GM18499 (cell line): Measurements from ENCODE around the gene GPD1.
"Not testable (repeated sequence)": the region's sequence is repeated elsewhere in the genome, so short reads cannot be mapped to it uniquely, and the experiment has no call there.

Experiments used
- ATAC-seq: cut with Tn5 transposase; IDR thresholded peaks from one replicate; pipeline ENCODE4 v1.9.1; 2021; ENCODE audit warnings: moderate number of reproducible peaks; ENCODE audit not compliant: insufficient read depth, unreplicated experiment

Gene GPD1

GRCh38 chr12:50073206-50073605, 30.6 kb upstream of the GPD1 start:
- ATAC-seq = no peak

DNA sequence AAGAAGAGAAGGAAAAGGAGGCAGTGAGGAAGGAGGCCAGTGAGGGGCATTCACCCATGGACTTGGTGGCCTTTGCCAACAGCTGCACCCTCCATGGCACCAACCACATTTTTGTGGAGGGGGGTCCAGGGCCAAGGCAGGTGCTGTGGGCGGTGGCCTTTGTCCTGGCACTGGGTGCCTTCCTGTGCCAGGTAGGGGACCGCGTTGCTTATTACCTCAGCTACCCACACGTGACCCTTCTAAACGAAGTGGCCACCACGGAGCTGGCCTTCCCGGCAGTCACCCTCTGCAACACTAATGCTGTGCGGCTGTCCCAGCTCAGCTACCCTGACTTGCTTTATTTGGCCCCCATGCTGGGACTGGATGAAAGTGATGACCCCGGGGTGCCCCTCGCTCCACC, 30.1 kb upstream of the GPD1 start:
- ATAC-seq = no peak

DNA sequence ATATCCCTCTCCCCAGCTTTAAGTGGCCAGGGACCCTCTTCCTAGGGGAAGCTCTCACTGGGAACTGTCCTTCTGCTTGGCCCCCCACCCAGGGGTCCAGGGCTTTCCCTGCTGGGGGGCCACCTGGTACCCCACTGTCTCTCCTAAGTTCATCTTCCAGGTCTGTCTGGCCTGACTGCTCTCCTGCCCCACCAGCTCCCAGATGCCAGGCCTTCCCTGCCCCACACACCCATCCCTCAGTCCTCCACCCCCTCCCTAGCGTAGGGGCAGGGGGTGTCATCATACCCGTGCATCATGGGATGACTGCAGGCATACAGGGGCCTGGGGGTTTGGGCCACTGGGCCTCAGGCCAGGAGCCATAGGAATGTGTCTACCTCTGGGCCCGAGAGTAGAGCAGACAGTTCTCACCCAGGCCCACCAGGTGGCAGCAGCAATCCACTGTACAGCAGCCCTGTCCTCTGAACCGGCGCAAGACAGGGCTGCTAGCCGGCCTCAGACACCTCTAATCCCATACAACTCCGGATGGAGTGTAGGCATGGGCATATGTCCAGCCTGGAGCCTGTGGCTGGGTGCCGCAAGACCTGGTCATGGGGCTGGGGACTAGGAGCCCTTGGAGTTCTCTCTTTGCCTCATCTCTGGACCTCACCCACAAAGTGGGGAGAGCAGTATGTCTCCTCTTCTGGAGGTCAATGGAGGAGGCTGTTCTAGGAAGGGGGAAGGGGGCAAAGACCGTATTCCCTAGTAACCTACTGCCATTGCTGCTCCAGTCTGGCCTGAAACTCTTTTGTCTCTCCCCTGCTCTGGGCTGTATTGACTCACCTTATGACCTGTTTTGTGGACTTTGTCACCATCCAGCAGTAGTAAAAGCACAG, 28.6 kb upstream of the GPD1 start:
- no peak for ATAC-seq

GRCh38 chr12:50075808-50076170, 28.0 kb upstream of the GPD1 start:
- no peak for ATAC-seq

- no peak for ATAC-seq
Observed at GRCh38 chr12:50077099-50077498, 26.7 kb upstream of the GPD1 start.

- no peak for ATAC-seq
Observed at GRCh38 chr12:50078281-50078680, 25.5 kb upstream of the GPD1 start.

DNA sequence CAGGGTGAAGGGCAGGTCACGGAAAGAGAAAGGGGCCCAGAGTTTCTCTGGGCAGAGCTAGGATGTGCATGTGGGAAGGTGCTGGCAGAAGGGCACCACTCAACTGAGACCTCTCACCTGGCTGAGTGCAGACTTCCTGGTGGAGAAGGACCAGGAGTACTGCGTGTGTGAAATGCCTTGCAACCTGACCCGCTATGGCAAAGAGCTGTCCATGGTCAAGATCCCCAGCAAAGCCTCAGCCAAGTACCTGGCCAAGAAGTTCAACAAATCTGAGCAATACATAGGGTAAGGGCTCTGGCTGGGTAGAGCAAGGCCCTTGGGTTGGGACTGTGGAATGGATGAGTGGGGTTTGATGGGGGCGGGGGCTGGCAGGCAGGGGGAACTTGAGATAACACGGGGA, 24.0 kb upstream of the GPD1 start:
- ATAC-seq = no peak

GRCh38 chr12:50081096-50081808, 22.6 kb upstream of the GPD1 start:
- no peak for ATAC-seq

DNA sequence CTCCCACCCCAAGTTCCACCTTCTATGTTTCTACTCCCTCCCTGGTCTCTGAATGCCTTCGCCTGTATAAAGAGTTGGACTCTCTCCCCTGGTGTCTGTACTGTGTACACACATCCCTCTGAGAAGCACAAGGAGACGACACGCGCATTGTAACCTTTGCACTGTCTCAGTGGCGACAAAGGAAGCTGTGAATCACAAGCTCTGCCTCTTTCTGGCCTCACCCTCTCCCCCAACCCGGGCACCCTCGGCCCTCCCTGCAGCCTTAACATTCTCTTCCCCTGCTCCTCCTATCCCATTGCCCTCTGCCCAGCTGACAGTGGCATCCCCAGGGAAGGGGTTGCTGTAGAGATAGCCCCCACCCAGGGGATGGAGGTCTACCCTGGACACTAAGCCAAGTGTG, 21.2 kb upstream of the GPD1 start:
- ATAC-seq = no peak

DNA sequence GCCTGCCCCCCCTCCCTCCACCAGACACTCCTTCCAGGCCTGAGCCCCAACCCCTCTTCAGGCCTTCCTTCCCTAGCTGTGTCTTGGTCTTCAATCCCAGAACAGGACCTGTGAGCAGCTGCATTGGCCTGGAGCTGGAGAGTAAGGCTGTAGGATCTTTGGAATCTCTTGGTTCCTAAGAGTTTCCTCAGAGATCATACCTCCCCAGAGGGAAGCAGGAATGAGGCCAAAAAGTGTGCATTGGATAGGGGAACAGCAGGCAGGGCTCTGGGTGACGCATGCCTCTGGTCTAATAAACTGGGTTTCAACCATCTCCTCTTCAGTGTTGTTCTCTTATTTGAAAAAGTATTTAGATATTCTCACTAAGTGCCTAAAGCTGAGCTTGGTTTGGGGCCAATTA, 20.5 kb upstream of the GPD1 start:
- ATAC-seq = no peak

DNA sequence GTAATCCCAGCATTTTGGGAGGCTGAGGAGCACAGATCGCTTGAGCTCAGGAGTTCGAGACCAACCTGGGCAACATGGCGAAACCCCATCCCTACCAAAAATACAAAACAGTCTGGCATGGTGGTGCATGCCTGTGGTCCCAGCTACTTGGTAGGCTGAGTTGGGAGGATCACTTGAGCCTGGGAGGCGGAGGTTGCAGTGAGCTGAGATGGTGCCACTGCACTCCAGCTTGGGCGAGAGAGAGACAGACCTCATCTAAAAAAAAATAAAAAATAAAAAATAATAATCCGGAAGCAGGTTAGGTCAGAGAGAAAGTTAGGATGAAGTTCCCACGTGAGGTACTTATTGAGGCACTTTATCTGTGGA, 19.4 kb upstream of the GPD1 start:
- not testable (repeated sequence) for ATAC-seq

DNA sequence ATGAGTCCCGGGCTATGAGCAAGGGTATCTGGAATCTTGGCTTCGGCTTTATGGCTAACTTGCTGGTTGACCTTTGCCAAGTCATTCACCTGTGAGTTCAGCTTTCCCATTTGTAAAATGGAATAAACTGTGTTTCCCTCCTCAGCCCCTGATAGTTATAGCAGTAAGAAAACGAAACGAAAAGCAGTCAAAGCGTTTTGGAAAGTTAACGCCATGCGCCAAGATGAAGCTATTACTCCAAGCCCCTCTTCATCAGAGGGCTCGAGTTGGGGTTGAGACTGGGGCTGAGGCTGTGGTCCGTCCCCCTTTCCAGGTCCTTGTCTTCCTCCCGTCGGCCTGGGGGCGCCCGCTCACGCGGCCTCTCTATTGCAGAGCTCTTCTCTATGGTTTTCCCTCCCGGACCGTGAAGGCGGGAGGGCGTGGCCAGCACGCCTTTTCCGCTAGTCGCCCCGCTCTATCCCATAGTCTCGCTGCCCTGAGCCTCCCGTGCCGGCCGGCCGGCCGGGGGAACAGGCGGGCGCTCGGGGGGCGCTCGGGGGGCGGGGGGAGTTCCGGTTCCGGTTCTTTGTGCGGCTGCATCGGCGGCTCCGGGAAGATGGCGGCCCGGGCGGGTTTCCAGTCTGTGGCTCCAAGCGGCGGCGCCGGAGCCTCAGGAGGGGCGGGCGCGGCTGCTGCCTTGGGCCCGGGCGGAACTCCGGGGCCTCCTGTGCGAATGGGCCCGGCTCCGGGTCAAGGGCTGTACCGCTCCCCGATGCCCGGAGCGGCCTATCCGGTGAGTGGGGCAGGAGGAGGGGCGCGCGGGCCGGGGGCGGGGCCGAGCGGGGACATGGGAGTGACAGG, 18.8 kb upstream of the GPD1 start, which contains the start of gene SMARCD1:
Gene SMARCD1, plus strand, starts transcription at position 568 of the 840 bp plus-strand sequence. Its CDS starts 28 bp downstream, at position 596.
- ATAC-seq = no peak

- ATAC-seq = no peak
Observed at GRCh38 chr12:50085615-50086072, 18.2 kb upstream of the GPD1 start.

- ATAC-seq = no peak
Observed at GRCh38 chr12:50086148-50086547, 17.7 kb upstream of the GPD1 start.

DNA sequence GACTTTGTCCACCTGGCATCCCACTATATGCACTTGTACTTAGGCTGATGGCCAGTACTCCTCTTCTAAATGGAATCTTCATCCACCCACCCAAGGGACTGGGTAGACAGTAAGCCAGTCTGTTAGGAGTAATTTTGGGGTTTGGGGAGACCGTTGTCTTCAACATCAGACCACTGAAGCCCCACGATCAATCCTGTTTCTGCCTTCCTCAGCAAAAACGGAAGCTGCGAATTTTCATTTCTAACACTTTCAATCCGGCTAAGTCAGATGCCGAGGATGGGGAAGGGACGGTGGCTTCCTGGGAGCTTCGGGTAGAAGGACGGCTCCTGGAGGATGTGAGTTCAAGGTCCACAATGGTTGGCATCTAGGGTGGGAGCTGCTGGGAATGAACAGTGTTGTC, 16.7 kb upstream of the GPD1 start:
- no peak for ATAC-seq

- no peak for ATAC-seq
Observed at GRCh38 chr12:50087995-50088394, 15.8 kb upstream of the GPD1 start.

- ATAC-seq = no peak
Observed at GRCh38 chr12:50088577-50089335, 15.1 kb upstream of the GPD1 start.

GRCh38 chr12:50089730-50090129, 14.1 kb upstream of the GPD1 start:
- ATAC-seq = no peak

DNA sequence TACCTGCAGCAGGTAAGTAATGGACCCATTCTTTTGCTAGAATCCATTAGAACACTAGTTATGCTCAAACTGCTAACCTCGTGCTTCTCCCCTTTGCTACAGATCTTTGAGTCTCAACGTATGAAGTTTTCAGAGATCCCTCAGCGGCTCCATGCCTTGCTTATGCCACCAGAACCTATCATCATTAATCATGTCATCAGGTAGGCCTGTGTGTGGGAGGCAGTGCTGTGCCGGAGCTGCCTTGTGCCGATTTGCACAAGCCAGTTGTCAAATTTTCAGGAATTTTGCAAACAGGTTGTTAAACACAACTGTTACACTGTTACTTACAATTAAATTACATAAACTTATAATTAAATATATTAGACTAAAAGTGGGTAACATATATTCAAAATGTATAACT, 13.4 kb upstream of the GPD1 start:
- no peak for ATAC-seq

DNA sequence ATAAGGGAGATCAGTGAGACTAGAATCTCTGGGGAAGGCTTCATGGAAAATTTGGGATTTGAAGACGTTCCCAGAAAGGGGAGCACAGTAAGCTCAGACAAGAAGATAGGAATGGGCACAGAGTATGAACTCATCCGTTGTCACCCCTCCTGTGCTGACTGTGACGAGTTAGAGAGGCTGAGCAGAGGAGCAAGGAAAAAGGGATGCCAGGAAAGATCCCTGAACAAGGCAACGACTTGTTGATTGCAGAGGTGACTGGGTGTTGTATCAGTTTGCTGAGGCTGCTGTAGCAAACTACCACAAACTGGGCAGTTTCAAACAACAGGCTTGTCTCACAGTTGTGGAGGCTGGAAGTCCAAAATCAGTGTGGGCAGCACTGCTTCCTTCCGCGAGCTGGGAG, 5.9 kb upstream of the GPD1 start:
- ATAC-seq = no peak
